ENCODE results near the gene EZH2. TPM values are rescaled to one million over a fixed set of nuclear protein-coding genes. Genes with fewer than 3 reads are reported as not detected.

The EZH2 gene
- polyA plus RNA-seq, 1 donor from 2014 or later: 67.2 TPM

DNA sequence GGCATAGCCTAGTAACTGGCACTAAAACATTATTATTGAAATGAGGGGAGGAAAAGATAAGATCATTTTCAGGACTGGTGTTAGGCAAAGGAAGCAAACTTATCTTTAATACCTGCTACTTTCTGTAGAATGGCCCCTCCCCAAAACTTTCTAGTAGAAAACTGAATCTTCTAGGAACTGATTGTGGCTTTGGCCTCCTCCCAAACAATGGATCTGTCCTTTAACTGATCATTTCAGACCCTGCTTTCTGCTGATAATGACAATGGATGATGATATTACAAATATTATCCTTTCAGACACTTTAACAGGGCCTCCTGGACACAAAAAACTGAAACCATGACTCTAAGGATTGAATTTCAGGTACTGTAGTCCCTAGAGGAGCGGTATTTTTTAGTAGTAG is 55.1 kb downstream of the EZH2 start:
- no peak for TF ChIP-seq POLR2AphosphoS5 (IDR thresholded peaks at IDR 0.05)
- no peak for TF ChIP-seq RAD21 (conservative IDR thresholded peaks at IDR 0.05)
- TF ChIP-seq, protein P1, sequence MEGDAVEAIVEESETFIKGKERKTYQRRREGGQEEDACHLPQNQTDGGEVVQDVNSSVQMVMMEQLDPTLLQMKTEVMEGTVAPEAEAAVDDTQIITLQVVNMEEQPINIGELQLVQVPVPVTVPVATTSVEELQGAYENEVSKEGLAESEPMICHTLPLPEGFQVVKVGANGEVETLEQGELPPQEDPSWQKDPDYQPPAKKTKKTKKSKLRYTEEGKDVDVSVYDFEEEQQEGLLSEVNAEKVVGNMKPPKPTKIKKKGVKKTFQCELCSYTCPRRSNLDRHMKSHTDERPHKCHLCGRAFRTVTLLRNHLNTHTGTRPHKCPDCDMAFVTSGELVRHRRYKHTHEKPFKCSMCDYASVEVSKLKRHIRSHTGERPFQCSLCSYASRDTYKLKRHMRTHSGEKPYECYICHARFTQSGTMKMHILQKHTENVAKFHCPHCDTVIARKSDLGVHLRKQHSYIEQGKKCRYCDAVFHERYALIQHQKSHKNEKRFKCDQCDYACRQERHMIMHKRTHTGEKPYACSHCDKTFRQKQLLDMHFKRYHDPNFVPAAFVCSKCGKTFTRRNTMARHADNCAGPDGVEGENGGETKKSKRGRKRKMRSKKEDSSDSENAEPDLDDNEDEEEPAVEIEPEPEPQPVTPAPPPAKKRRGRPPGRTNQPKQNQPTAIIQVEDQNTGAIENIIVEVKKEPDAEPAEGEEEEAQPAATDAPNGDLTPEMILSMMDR (IDR thresholded peaks at IDR 0.05; ENCODE audit: poor library complexity, severe bottlenecking): no peak
- no peak for TF ChIP-seq EZH2 (IDR thresholded peaks at IDR 0.05; ENCODE audit: borderline replicate concordance, insufficient read depth, low read length, poor library complexity, severe bottlenecking)
- TF ChIP-seq, protein P2, sequence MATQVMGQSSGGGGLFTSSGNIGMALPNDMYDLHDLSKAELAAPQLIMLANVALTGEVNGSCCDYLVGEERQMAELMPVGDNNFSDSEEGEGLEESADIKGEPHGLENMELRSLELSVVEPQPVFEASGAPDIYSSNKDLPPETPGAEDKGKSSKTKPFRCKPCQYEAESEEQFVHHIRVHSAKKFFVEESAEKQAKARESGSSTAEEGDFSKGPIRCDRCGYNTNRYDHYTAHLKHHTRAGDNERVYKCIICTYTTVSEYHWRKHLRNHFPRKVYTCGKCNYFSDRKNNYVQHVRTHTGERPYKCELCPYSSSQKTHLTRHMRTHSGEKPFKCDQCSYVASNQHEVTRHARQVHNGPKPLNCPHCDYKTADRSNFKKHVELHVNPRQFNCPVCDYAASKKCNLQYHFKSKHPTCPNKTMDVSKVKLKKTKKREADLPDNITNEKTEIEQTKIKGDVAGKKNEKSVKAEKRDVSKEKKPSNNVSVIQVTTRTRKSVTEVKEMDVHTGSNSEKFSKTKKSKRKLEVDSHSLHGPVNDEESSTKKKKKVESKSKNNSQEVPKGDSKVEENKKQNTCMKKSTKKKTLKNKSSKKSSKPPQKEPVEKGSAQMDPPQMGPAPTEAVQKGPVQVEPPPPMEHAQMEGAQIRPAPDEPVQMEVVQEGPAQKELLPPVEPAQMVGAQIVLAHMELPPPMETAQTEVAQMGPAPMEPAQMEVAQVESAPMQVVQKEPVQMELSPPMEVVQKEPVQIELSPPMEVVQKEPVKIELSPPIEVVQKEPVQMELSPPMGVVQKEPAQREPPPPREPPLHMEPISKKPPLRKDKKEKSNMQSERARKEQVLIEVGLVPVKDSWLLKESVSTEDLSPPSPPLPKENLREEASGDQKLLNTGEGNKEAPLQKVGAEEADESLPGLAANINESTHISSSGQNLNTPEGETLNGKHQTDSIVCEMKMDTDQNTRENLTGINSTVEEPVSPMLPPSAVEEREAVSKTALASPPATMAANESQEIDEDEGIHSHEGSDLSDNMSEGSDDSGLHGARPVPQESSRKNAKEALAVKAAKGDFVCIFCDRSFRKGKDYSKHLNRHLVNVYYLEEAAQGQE (IDR thresholded peaks at IDR 0.05; ENCODE audit: borderline replicate concordance): no peak
- no peak for TF ChIP-seq EP300 (conservative IDR thresholded peaks at IDR 0.05; ENCODE audit: poor library complexity, severe bottlenecking)
- TF ChIP-seq SMC3 (conservative IDR thresholded peaks at IDR 0.05; ENCODE audit: poor library complexity): no peak
- no peak for TF ChIP-seq TAF1 (IDR thresholded peaks at IDR 0.05; ENCODE audit: low read depth)
- TF ChIP-seq MXI1 (conservative IDR thresholded peaks at IDR 0.05; ENCODE audit: poor library complexity, severe bottlenecking): no peak
- peaks cover 4% of the 10 kb centered on the region for H3K36me3 ChIP-seq (ENCODE audit: insufficient read depth, low read length)
- H3K9me3 ChIP-seq (ENCODE audit: low read length): no peaks in the 10 kb centered on the region
- no peak overlapping the region for H3K27ac ChIP-seq (ENCODE audit: low read length)
- H3K9me2 ChIP-seq (ENCODE audit: insufficient read depth, low read length): no peaks in the 10 kb centered on the region
- no peak overlapping the region for H3K4me2 ChIP-seq (ENCODE audit: low read length)
- H3K9ac ChIP-seq (ENCODE audit: low read length): no peak overlapping the region
- H3K27me3 ChIP-seq (ENCODE audit: insufficient read depth, low read depth, low read length): no peaks in the 10 kb centered on the region
- H4K20me1 ChIP-seq (ENCODE audit: insufficient read depth): no peaks in the 10 kb centered on the region
- H3K4me3 ChIP-seq (ENCODE audit: low read length): no peak overlapping the region
- no peaks in the 10 kb centered on the region for H3F3A ChIP-seq (ENCODE audit: insufficient read depth, low read length, poor library complexity, severe bottlenecking)
- H3K79me2 ChIP-seq (replicated peaks; ENCODE audit: insufficient read depth, low read length): peaks cover 9% of the 10 kb centered on the region
- H2AFZ ChIP-seq (ENCODE audit: low read depth, low read length): no peak overlapping the region

DNA sequence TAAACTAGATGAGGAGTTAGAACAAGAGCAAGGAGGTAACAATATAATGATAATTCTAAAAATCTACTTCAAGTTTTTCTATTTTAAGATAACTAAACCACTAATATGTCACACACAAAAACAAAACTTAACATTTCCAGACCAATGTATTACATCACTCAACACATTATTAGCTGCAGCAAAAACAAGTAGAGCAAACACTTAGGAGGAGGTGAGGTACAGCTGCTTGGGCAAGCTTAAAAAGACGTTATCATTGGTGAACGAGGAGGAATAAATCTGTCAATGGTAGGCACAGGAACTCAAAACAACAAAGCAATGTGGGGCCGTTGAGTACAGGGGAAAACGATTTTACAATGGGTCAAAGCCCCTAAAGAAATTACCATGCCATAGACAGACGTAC is 58.8 kb downstream of the EZH2 start:
- Histone ChIP-seq H3K9ac (ENCODE audit: low read length) (no peak overlapping the region), H3F3A (ENCODE audit: insufficient read depth, low read length, poor library complexity, severe bottlenecking) (no peaks in the 10 kb centered on the region), H3K27me3 (ENCODE audit: insufficient read depth, low read depth, low read length) (no peaks in the 10 kb centered on the region), H2AFZ (ENCODE audit: low read depth, low read length) (no peak overlapping the region), H3K9me3 (ENCODE audit: low read length) (no peaks in the 10 kb centered on the region), H3K4me3 (ENCODE audit: low read length) (no peak overlapping the region), H3K36me3 (ENCODE audit: insufficient read depth, low read length) (peaks cover 4% of the 10 kb centered on the region), H3K79me2 (replicated peaks; ENCODE audit: insufficient read depth, low read length) (no peaks in the 10 kb centered on the region), H4K20me1 (ENCODE audit: insufficient read depth) (no peaks in the 10 kb centered on the region), H3K4me2 (ENCODE audit: low read length) (no peak overlapping the region), H3K9me2 (ENCODE audit: insufficient read depth, low read length) (no peaks in the 10 kb centered on the region), H3K27ac (ENCODE audit: low read length) (no peak overlapping the region)
- TF ChIP-seq EP300 (conservative IDR thresholded peaks at IDR 0.05; ENCODE audit: poor library complexity, severe bottlenecking) (no peak), RAD21 (conservative IDR thresholded peaks at IDR 0.05) (no peak), TAF1 (IDR thresholded peaks at IDR 0.05; ENCODE audit: low read depth) (no peak), EZH2 (IDR thresholded peaks at IDR 0.05; ENCODE audit: borderline replicate concordance, insufficient read depth, low read length, poor library complexity, severe bottlenecking) (no peak), POLR2AphosphoS5 (IDR thresholded peaks at IDR 0.05) (no peak), MXI1 (conservative IDR thresholded peaks at IDR 0.05; ENCODE audit: poor library complexity, severe bottlenecking) (no peak), SMC3 (conservative IDR thresholded peaks at IDR 0.05; ENCODE audit: poor library complexity) (no peak)
- TF ChIP-seq, protein P1 (IDR thresholded peaks at IDR 0.05; ENCODE audit: poor library complexity, severe bottlenecking): no peak
- TF ChIP-seq, protein P2 (IDR thresholded peaks at IDR 0.05; ENCODE audit: borderline replicate concordance): no peak

Measured in neural cell (in vitro differentiated cells).